Measurements from ENCODE around the gene DNASE1L1.
"Not testable (repeated sequence)": the region's sequence is repeated elsewhere in the genome, so short reads cannot be mapped to it uniquely, and the experiment has no call there.

Gene DNASE1L1

GRCh38 chrX:154388649-154389048 lies 20.4 kb downstream of the DNASE1L1 start:
- H3K4me1 Mint-ChIP-seq, H3K36me3 Mint-ChIP-seq, CTCF ChIA-PET, H3K27me3 Mint-ChIP-seq, H3K4me3 Mint-ChIP-seq, H3K27ac Mint-ChIP-seq, H3K9me3 Mint-ChIP-seq, DNase-seq: not testable (repeated sequence)

- H3K36me3 Mint-ChIP-seq, H3K27ac Mint-ChIP-seq, H3K4me3 Mint-ChIP-seq, DNase-seq, H3K27me3 Mint-ChIP-seq, H3K4me1 Mint-ChIP-seq, CTCF ChIA-PET, H3K9me3 Mint-ChIP-seq: not testable (repeated sequence)
Measured at GRCh38 chrX:154388094-154388493, 21.0 kb downstream of the DNASE1L1 start.

GRCh38 chrX:154384284-154384892 lies 24.7 kb downstream of the DNASE1L1 start:
- Mint-ChIP-seq H3K4me1 (peaks cover 12% of the 10 kb centered on the region), H3K27ac (no peak overlapping the region), H3K9me3 (no peaks in the 10 kb centered on the region), H3K36me3 (peaks cover 6% of the 10 kb centered on the region), H3K27me3 (no peaks in the 10 kb centered on the region), H3K4me3 (no peak overlapping the region)
- no peak for DNase-seq
- CTCF ChIA-PET, result interaction anchor here (3.1 kb wide), 1 partner anchor 11 kb away, joined by 17 read pairs; no protein-coding TSS in a partner anchor

DNA sequence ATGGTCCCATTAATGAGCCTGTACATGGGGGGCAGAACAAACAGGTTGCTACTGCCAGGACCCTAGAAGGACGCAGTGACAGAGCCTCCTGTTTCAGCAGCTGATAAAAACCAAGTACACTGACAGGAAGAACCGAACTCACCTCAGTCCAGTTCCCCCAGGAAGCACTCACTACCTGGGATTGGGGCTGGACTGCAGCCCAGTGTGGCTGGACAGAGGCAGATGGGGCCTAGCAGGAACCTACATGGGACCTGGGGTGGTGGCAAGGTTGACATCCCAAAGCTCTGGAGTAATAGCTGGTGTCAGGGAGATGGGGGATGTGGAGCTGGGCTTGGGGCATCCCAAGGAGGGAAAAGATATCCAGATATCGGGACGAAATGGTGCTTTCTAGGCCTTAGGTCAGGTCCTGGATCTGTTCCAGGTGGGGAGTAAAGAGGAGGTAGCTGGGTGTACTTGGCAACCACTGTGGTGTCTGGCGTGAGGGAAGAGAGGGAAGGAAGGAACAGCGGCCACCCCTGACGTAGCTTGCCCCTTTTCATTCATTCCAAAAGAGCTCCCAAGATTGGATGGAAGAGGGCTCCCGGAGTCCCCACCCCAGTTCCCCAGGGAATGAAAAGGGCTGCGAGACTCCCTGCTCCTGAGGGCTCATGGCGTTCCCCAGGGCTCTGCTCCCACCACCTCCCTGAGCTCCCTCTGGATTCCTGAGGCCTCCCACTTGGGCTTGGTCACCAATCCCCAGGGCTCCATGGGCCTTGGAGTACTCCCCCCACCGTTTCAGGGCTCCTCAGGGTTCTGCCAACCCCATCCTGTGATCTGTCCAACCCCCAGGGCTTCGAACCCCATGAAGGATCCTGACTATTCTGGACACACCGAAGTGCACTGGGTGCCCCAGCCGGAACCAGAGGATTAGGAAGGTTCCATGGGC lies 25.4 kb downstream of the DNASE1L1 start:
- H3K4me1 Mint-ChIP-seq, result peaks cover 12% of the 10 kb centered on the region
- H3K36me3 Mint-ChIP-seq, result peaks cover 6% of the 10 kb centered on the region
- H3K27ac Mint-ChIP-seq, result no peak overlapping the region
- H3K27me3 Mint-ChIP-seq, result no peaks in the 10 kb centered on the region
- DNase-seq, result no peak
- no peaks in the 10 kb centered on the region for H3K9me3 Mint-ChIP-seq
- CTCF ChIA-PET, result interaction anchor here (3.1 kb wide), 1 partner anchor 10 kb away, joined by 17 read pairs; no protein-coding TSS in a partner anchor
- H3K4me3 Mint-ChIP-seq, result no peak overlapping the region

GRCh38 chrX:154382483-154383069 lies 26.5 kb downstream of the DNASE1L1 start:
- Mint-ChIP-seq H3K4me1 (peaks cover 14% of the 10 kb centered on the region), H3K9me3 (no peaks in the 10 kb centered on the region), H3K27me3 (no peaks in the 10 kb centered on the region), H3K27ac (no peak overlapping the region), H3K4me3 (no peak overlapping the region), H3K36me3 (peaks cover 6% of the 10 kb centered on the region)
- DNase-seq, result no peak
- CTCF ChIA-PET, result interaction anchor here (3.1 kb wide), 1 partner anchor 9 kb away, joined by 17 read pairs; no protein-coding TSS in a partner anchor

DNA sequence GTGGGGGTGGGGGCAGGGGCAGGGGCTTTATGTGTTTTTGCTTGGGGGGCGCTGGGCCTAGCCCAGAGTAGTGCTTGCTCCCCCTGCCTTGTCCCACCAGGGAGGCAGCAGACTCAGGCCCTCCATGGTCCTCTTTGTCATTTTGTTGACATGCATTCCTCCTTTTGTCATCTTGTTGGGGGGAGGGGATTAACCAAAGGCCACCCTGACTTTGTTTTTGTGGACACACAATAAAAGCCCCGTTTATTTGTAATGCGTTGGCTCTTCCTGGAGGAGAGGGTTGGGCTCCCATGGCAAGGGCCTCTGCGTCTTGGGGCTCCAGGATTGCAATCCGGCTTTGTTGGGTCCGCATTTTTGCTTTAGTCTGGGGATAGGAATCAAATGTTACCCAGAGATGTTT lies 27.8 kb downstream of the DNASE1L1 start:
- CTCF ChIA-PET, result no interaction called here
- DNase-seq, result no peak
- Mint-ChIP-seq H3K27me3 (no peaks in the 10 kb centered on the region), H3K9me3 (no peaks in the 10 kb centered on the region), H3K4me1 (peaks cover 21% of the 10 kb centered on the region), H3K36me3 (peaks cover 6% of the 10 kb centered on the region), H3K4me3 (no peak overlapping the region), H3K27ac (peak overlapping the region; percentile 45)

DNA sequence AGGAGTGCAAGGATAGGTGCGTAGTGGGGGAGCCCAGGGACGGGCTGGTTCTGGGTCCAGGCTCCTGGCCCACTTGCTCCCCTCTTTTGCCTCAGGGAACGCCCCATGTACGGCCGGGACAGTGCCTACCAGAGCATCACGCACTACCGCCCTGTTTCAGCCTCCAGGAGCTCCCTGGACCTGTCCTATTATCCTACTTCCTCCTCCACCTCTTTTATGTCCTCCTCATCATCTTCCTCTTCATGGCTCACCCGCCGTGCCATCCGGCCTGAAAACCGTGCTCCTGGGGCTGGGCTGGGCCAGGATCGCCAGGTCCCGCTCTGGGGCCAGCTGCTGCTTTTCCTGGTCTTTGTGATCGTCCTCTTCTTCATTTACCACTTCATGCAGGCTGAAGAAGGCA lies 28.3 kb downstream of the DNASE1L1 start:
- Mint-ChIP-seq H3K9me3 (no peaks in the 10 kb centered on the region), H3K36me3 (peaks cover 6% of the 10 kb centered on the region)
- CTCF ChIA-PET, result no interaction called here

GRCh38 chrX:154380153-154380552 lies 28.9 kb downstream of the DNASE1L1 start:
- peaks cover 6% of the 10 kb centered on the region for H3K36me3 Mint-ChIP-seq
- CTCF ChIA-PET, result no interaction called here
- H3K27ac Mint-ChIP-seq, result peak overlapping the region; percentile 91
- H3K4me1 Mint-ChIP-seq, result peaks cover 22% of the 10 kb centered on the region
- H3K4me3 Mint-ChIP-seq, result peak overlapping the region; percentile 77
- no peak for DNase-seq
- H3K27me3 Mint-ChIP-seq, result no peaks in the 10 kb centered on the region
- no peaks in the 10 kb centered on the region for H3K9me3 Mint-ChIP-seq

More for the DNA sequence above, 28.3 kb downstream of the DNASE1L1 start:
- no peak for DNase-seq
- Mint-ChIP-seq H3K4me1 (peaks cover 21% of the 10 kb centered on the region), H3K4me3 (peak overlapping the region; percentile 77), H3K27ac (peak overlapping the region; percentile 91), H3K27me3 (no peaks in the 10 kb centered on the region)

DNA sequence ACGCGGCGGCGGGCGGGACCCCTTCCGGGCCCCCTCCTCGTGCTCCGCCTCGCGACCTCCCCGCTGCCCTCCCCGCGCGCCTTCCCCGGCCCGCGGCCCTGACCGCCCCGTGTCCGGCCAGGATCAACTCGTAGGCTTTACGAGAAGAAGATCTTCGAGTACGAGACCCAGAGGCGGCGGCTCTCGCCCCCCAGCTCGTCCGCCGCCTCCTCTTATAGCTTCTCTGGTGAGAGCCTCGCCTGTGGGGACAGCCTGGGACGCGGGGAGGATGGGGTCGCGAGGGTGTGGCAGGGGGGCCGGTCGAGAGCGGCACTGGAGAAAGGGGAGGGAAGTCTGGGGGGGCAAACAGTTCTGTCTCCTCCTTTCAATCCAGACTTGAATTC lies 29.5 kb downstream of the DNASE1L1 start:
- Mint-ChIP-seq H3K4me3 (peak overlapping the region; percentile 77), H3K4me1 (peaks cover 25% of the 10 kb centered on the region), H3K27ac (peak overlapping the region; percentile 91), H3K36me3 (peaks cover 6% of the 10 kb centered on the region), H3K9me3 (no peaks in the 10 kb centered on the region), H3K27me3 (no peaks in the 10 kb centered on the region)
- DNase-seq, result no peak
- CTCF ChIA-PET, result no interaction called here

DNA sequence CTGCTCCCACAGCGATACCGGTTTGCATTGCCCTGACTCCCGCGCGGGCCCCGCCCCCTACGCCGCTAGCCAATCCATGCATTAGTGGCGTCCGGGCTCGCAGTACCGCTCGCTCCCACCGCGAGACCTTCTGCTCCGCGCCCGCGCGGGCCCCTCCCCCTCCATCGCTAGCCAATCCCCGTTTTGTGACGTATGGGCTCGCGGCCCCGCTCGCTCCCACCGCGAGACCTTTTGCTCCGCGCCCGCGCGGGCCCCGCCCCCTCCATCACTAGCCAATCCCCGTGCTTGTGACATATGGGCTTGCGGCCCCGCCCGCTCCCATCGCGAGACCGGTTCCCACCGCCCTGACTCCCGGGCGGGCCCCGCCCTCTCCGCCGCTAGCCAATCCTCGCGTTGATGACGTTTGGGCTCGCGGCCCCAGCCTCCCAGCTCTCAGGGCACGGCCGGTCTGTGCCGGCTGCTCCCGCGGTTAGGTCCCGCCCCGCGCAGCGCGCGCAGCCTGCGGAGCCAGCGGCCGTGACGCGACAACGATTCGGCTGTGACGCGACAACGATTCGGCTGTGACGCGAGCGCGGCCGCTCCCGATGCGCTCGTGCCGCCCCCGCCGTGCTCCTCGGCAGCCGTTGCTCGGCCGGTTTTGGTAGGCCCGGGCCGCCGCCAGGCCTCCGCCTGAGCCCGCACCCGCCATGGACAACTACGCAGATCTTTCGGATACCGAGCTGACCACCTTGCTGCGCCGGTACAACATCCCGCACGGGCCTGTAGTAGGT lies 30.1 kb downstream of the DNASE1L1 start, which contains the start of gene EMD:
Gene EMD (plus strand): TSS at position 497 of the 770 bp plus-strand sequence. CDS start 190 bp downstream, at position 687.
- H3K4me1 Mint-ChIP-seq, result peaks cover 25% of the 10 kb centered on the region
- peak within 1 kb of the TSS; percentile 91 for H3K27ac Mint-ChIP-seq
- CTCF ChIA-PET, result no interaction called here
- DNase-seq, result peak; percentile 97
- no peaks in the 10 kb centered on the region for H3K9me3 Mint-ChIP-seq
- no peaks in the 10 kb centered on the region for H3K27me3 Mint-ChIP-seq
- peaks cover 6% of the 10 kb centered on the region for H3K36me3 Mint-ChIP-seq
- H3K4me3 Mint-ChIP-seq, result peak within 1 kb of the TSS; percentile 77

GRCh38 chrX:154378059-154378798 lies 30.8 kb downstream of the DNASE1L1 start:
- Mint-ChIP-seq H3K27ac (peak overlapping the region; percentile 91), H3K27me3 (no peaks in the 10 kb centered on the region), H3K4me1 (peaks cover 29% of the 10 kb centered on the region), H3K9me3 (no peaks in the 10 kb centered on the region), H3K4me3 (peak overlapping the region; percentile 77), H3K36me3 (peaks cover 6% of the 10 kb centered on the region)
- DNase-seq, result peak; percentile 51
- CTCF ChIA-PET, result no interaction called here

DNA sequence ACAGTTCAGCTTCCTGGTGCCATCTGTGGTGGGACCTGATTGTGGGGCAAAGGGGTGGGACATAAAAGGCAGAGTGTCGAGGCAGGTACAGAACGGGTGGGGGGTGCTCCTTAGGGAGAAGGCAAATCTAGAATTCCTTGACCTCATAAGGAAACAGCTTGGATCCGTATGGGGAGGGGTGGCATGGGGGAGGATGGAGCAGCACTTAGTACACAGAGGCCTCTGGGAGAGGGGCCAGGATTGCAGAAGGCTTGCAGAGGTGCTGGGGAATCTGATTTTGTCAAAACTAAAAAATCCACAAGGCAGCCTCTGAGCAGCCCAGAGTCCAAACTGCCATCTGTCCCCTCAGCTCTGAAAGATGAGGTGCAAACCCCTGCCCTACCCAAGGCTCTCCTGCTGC lies 32.3 kb downstream of the DNASE1L1 start:
- H3K4me3 Mint-ChIP-seq, result peak overlapping the region; percentile 26
- no peak for DNase-seq

GRCh38 chrX:154375156-154375504 lies 33.9 kb downstream of the DNASE1L1 start:
- DNase-seq, result no peak
- no peaks in the 10 kb centered on the region for H3K9me3 Mint-ChIP-seq
- no peak overlapping the region for H3K27ac Mint-ChIP-seq
- peak overlapping the region; percentile 55 for H3K4me3 Mint-ChIP-seq
- CTCF ChIA-PET, result interaction anchor here (0.9 kb wide), 1 partner anchor 162 kb away, joined by 4 read pairs; no protein-coding TSS in a partner anchor
- peaks cover 30% of the 10 kb centered on the region for H3K4me1 Mint-ChIP-seq
- H3K27me3 Mint-ChIP-seq, result no peaks in the 10 kb centered on the region
- peaks cover 5% of the 10 kb centered on the region for H3K36me3 Mint-ChIP-seq

More for the DNA sequence above, 32.3 kb downstream of the DNASE1L1 start:
- CTCF ChIA-PET, result no interaction called here
- no peaks in the 10 kb centered on the region for H3K9me3 Mint-ChIP-seq
- peak overlapping the region; percentile 24 for H3K27ac Mint-ChIP-seq
- peaks cover 38% of the 10 kb centered on the region for H3K4me1 Mint-ChIP-seq
- peaks cover 6% of the 10 kb centered on the region for H3K36me3 Mint-ChIP-seq
- no peaks in the 10 kb centered on the region for H3K27me3 Mint-ChIP-seq
